Ovary (tissue), 9 donors: ENCODE data around the gene EDC3. TPM values are rescaled to one million over a fixed set of nuclear protein-coding genes. Genes with fewer than 3 reads are reported as not detected.

Source experiments
- DNase-seq, 5 donors: peaks; one replicate each; pipeline ENCODE4 v3.0.0-alpha.2; 2019 to 2020
- H3K27ac ChIP-seq, 2 donors: fragments of 200-600 bp; one replicate each; pipeline versions ENCODE4 v1.5.1 to v1.8.0; 2019 to 2022
- H3K27me3 ChIP-seq: fragments of 200-600 bp; one replicate; pipeline ENCODE4 v1.8.0; 2022
- H3K36me3 ChIP-seq: fragments of 200-600 bp; sonication (generic); one replicate; pipeline ENCODE4 v1.5.1; 2019
- H3K4me1 ChIP-seq: one replicate; pipeline ENCODE4 v1.8.1; 2013; ENCODE audit warnings: mild to moderate bottlenecking, moderate library complexity; ENCODE audit not compliant: insufficient read depth
- H3K4me3 ChIP-seq: fragments of 200-600 bp; sonication (generic); one replicate; pipeline ENCODE4 v1.5.1; 2017
- H3K9me3 ChIP-seq, 2 donors: fragments of 200-600 bp in 1 of 2; sonication (generic) in 1 of 2; one replicate each; pipeline versions ENCODE4 v1.5.1 to v1.8.1; 2013 to 2019; ENCODE audit warnings: mild to moderate bottlenecking in 1 of 2, moderate library complexity in 1 of 2
- CTCF ChIP-seq, 3 donors: fragments of 450-650 bp in 2 of 3; fragments of 200-600 bp in 1 of 3; IDR thresholded peaks; one replicate each; pipeline versions ENCODE4 v1.5.1 to v1.8.0; 2016 to 2022; ENCODE audit warnings: antibody characterized with exemption in 3 of 3, mild to moderate bottlenecking in 1 of 3
- EP300 ChIP-seq: sonication (generic); formaldehyde crosslinking; IDR thresholded peaks from one replicate; pipeline ENCODE4 v1.6.1; 2017; ENCODE audit warnings: antibody characterized with exemption
- POLR2A ChIP-seq: fragments of 450-650 bp; IDR thresholded peaks from one replicate; pipeline ENCODE4 v1.6.1; 2017; ENCODE audit warnings: antibody characterized with exemption, mild to moderate bottlenecking, moderate library complexity
- WGBS, 3 donors: extraction: QIAGEN DNeasy Blood & Tissue Kit in 1 of 3; methylation state at CpG; one replicate each; pipeline versions ENCODE4 v1.1.5 to v1.1.7; 2013 to 2017; 5-methylcytosine and 5-hydroxymethylcytosine counted together
- intact Hi-C, 4 donors: fragments of 100-400 bp; cut with DNase I; formaldehyde crosslinking; loops; one replicate each; pipeline versions ENCODE4 v1.11.0 to v1.15.1; 2022 to 2023
- polyA plus RNA-seq, 2 donors: library from polyadenylated mRNA; stranded (reverse); fragments of 200-250 nt in 1 of 2; fragments of 350-450 nt in 1 of 2; fragmentation: Illumina TruSeq in 1 of 2; extraction: RNeasy Lipid Tissue Mini Kit (QIAGEN cat#74804) in 1 of 2; gene quantifications; one replicate each; pipeline ENCODE4 v1.2.3, GENCODE V29; 2013 to 2014
- total RNA-seq, 7 donors: library from RNA; depleted of rRNA in 2 of 7; stranded (reverse); fragments of >200 nt in 2 of 7; fragmentation: NEBNext Ultra II Directional in 3 of 7; extraction: Animal tissue kit (Norgen Biotek cat#: 25700) in 3 of 7; gene quantifications; one replicate each; pipeline versions ENCODE4 v1.1.0 to v1.2.4, GENCODE V29; 2016 to 2023
- donor health status: DM: no; HTN: no; CAD: no; lungs with moderate emphysema.
- donor health status: DM: no; HTN: no; CAD: no.
- donor health status: Bipolar disorder and iron deficiency.
- donor health status: DM: yes; HTN: yes; CAD: no.
- donor health status: DM: no; HTN: no; CAD: no.
- donor health status: DM: yes; HTN: yes; CAD: no.

The EDC3 gene
- total and polyA plus RNA-seq, 9 donors = 10.6 to 44.5 (median 34.2) TPM

GRCh38 chr15:74625693-74626092 lies 70.1 kb downstream of the EDC3 start:
- H3K4me1 ChIP-seq = no peaks in the 10 kb centered on the region
- TF ChIP-seq POLR2A (no peak), CTCF (IDR thresholded peaks at IDR 0.05) (no peak), EP300 (no peak)
- intact Hi-C loops = loop anchor here in 2 of 4 donors (10.0 kb wide), 1 partner anchor 241 kb away; no protein-coding TSS in a partner anchor
- no peak overlapping the region for H3K27ac ChIP-seq
- DNase-seq = no peak
- H3K9me3 ChIP-seq = no peaks in the 10 kb centered on the region
- no peaks in the 10 kb centered on the region for H3K27me3 ChIP-seq
- H3K4me3 ChIP-seq = no peak overlapping the region
- 67 to 80% (median 78%) methylated on average over 6 of the region's 6 CpGs for WGBS, 3 donors
- H3K36me3 ChIP-seq = no peaks in the 10 kb centered on the region

- TF ChIP-seq POLR2A (no peak), CTCF (IDR thresholded peaks at IDR 0.05) (no peak), EP300 (no peak)
- Histone ChIP-seq H3K9me3 (no peaks in the 10 kb centered on the region), H3K4me1 (no peaks in the 10 kb centered on the region), H3K27me3 (no peaks in the 10 kb centered on the region), H3K4me3 (no peak overlapping the region), H3K27ac (no peak overlapping the region), H3K36me3 (no peaks in the 10 kb centered on the region)
- DNase-seq = no peak
- intact Hi-C loops = loop anchor here in 2 of 4 donors (10.0 kb wide), 1 partner anchor 239 kb away; no protein-coding TSS in a partner anchor
- WGBS, 3 donors = 75 to 87% (median 83%) methylated on average over 7 of the region's 7 CpGs
Measured at GRCh38 chr15:74624020-74624602, 71.7 kb downstream of the EDC3 start.

- no peaks in the 10 kb centered on the region for H3K36me3 ChIP-seq
- H3K4me1 ChIP-seq = no peaks in the 10 kb centered on the region
- TF ChIP-seq POLR2A (no peak), EP300 (no peak), CTCF (IDR thresholded peaks at IDR 0.05) (no peak)
- H3K27me3 ChIP-seq = no peaks in the 10 kb centered on the region
- WGBS, 3 donors = 77 to 88% (median 88%) methylated on average over 3 of the region's 3 CpGs
- intact Hi-C loops = loop anchor here in 2 of 4 donors (10.0 kb wide), 1 partner anchor 238 kb away; no protein-coding TSS in a partner anchor
- H3K4me3 ChIP-seq = no peak overlapping the region
- no peaks in the 10 kb centered on the region for H3K9me3 ChIP-seq
- no peak for DNase-seq
- H3K27ac ChIP-seq = no peak overlapping the region
Measured at GRCh38 chr15:74622758-74623157, 73.1 kb downstream of the EDC3 start.

- Histone ChIP-seq H3K36me3 (no peaks in the 10 kb centered on the region), H3K9me3 (no peaks in the 10 kb centered on the region), H3K4me1 (peaks cover 2% of the 10 kb centered on the region), H3K27me3 (no peaks in the 10 kb centered on the region), H3K4me3 (no peak overlapping the region), H3K27ac (no peak overlapping the region)
- WGBS, 3 donors = 85 to 90% (median 86%) methylated on average over 21 of the region's 21 CpGs
- intact Hi-C loops = loop anchor here in 2 of 4 donors (10.0 kb wide), 1 partner anchor 237 kb away; no protein-coding TSS in a partner anchor
- DNase-seq = peak in 1 of 5 donors; percentile 36
- no peak for TF ChIP-seq CTCF (IDR thresholded peaks at IDR 0.05)
- TF ChIP-seq POLR2A = no peak
- no peak for TF ChIP-seq EP300
Measured at GRCh38 chr15:74621936-74622335, 73.9 kb downstream of the EDC3 start.
